GM06990 (cell line): ENCODE results near the gene ELAVL1.
"Not testable (repeated sequence)": the region's sequence is repeated elsewhere in the genome, so short reads cannot be mapped to it uniquely, and the experiment has no call there.

Experiments
- DNase-seq: peaks from one replicate; pipeline ENCODE4 v3.0.0-alpha.2; 2011; ENCODE audit not compliant: insufficient read length; ENCODE audit errors: extremely low read depth
- H3K27me3 ChIP-seq: replicated peaks from 2 replicates; pipeline ENCODE4 v1.6.0; 2011; ENCODE audit warnings: low read length; ENCODE audit not compliant: control insufficient read depth, insufficient read depth
- H3K36me3 ChIP-seq: 2 replicates; pipeline ENCODE4 v1.5.1; 2011; ENCODE audit warnings: low read length; ENCODE audit not compliant: control insufficient read depth, insufficient read depth
- H3K4me3 ChIP-seq: replicated peaks from 2 replicates; pipeline ENCODE4 v1.5.1; 2011; ENCODE audit warnings: low read depth, mild to moderate bottlenecking, control low read depth, low read length
- TF ChIP-seq, protein P1 (sequence below): IDR thresholded peaks from 2 replicates; pipeline ENCODE4 v1.5.1; 2011; ENCODE audit warnings: low read length, control low read depth, mild to moderate bottlenecking, inconsistent platforms; ENCODE audit not compliant: insufficient read depth, poor library complexity, severe bottlenecking

ELAVL1 gene

DNA sequence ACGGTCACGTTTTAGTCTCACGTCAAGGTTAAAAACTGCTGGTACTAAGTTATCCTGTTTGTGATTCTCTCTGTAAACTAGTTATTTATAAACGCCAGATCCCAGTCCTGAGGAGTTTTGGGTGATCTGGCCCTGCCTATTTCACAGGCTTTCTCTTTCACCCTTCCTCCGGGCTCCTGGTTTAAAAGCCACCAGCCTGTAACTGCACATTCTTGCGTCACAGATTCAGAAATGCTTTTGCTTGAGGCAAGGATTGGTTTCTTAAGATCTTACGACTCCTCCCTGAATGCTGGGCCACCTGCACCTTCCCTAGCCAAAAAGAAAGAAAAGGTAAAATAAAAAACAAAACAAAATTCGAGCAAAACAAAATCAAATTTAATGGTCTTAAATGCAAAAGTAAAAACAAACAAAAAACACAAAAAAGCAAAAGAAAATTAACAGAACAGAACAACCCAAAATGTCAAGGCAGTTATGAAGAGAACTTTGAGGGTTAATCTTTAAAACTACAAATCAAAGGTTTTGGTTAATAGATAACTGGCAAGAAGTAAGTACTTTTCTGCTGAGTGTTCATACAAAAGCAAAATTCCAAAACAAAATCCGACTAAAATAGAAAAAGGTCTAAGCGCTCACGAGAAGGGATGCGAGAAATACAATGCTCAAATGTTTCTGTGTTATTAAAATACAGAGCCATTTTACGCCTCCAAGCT, 43.4 kb downstream of the ELAVL1 start:
- DNase-seq = no peak
- Histone ChIP-seq H3K27me3 (no peaks in the 10 kb centered on the region), H3K4me3 (no peak overlapping the region), H3K36me3 (peaks cover 22% of the 10 kb centered on the region)
- TF ChIP-seq, protein P1, sequence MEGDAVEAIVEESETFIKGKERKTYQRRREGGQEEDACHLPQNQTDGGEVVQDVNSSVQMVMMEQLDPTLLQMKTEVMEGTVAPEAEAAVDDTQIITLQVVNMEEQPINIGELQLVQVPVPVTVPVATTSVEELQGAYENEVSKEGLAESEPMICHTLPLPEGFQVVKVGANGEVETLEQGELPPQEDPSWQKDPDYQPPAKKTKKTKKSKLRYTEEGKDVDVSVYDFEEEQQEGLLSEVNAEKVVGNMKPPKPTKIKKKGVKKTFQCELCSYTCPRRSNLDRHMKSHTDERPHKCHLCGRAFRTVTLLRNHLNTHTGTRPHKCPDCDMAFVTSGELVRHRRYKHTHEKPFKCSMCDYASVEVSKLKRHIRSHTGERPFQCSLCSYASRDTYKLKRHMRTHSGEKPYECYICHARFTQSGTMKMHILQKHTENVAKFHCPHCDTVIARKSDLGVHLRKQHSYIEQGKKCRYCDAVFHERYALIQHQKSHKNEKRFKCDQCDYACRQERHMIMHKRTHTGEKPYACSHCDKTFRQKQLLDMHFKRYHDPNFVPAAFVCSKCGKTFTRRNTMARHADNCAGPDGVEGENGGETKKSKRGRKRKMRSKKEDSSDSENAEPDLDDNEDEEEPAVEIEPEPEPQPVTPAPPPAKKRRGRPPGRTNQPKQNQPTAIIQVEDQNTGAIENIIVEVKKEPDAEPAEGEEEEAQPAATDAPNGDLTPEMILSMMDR = no peak

DNA sequence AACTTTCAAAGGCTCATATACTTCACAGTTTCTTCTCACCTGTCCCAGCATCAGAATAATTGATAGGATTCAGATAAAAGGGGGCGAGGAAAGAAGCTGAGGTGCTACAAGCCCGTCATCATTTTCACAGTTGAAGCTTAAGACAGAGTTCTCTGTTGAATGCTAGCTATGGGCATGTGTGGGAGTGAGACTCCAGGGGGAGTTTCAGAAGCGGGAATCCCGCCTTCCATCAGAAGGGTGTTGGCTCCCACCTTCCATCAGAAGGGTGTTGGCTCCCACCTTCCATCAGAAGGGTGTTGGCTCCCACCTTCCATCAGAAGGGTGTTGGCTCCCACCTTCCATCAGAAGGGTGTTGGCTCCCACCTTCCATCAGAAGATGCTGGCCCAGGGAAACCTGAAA, 44.4 kb downstream of the ELAVL1 start:
- H3K36me3 ChIP-seq = peaks cover 19% of the 10 kb centered on the region
- DNase-seq, H3K27me3 ChIP-seq, H3K4me3 ChIP-seq: not testable (repeated sequence)

DNA sequence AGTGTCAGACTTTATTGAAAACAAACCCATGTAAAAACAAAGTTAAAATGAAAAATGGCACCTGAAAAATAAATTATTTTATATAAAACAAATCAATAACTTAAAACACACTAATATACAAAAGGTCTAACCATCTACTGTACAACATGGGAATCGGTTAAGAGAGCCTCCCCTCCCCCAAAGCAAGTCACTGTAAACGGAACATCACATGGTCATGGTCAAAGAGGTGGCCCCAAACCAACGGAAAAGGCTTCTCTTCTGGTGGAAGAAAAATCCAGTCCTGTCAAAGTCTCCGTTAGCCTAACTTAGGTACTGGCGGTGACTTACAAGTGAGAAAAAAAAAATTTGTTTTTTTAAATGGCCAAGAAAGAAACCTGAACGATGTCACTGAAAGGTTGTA, 46.2 kb downstream of the ELAVL1 start:
- H3K36me3 ChIP-seq = peaks cover 15% of the 10 kb centered on the region

DNA sequence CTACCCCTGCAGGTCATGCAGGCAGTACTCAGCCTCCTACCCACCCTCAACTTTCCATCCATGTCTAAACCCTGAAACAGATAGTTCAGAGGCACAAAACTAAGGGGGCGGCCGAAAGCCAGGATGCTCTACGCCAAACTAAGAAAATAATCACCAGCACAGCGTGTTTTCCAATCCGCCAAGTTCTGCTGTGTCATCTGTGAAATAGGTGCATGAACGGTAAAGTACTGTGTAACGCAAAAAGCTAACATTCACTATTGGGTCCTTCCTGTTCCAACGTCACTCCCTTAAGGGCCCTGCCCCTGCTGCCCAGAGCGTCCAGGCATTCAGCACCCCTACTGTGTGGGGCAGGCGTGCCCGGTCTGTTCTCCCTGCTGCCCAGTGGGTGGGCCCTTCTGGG, 49.7 kb downstream of the ELAVL1 start:
- no peak overlapping the region for H3K4me3 ChIP-seq
- no peak for DNase-seq
- no peaks in the 10 kb centered on the region; the same call in 1 of the 2 replicates for H3K36me3 ChIP-seq
- no peaks in the 10 kb centered on the region for H3K27me3 ChIP-seq
- TF ChIP-seq, protein P1 = no peak

More for the DNA sequence above, 46.2 kb downstream of the ELAVL1 start:
- H3K4me3 ChIP-seq = no peak overlapping the region
- TF ChIP-seq, protein P1 = no peak
- H3K27me3 ChIP-seq = no peaks in the 10 kb centered on the region
- no peak for DNase-seq

DNA sequence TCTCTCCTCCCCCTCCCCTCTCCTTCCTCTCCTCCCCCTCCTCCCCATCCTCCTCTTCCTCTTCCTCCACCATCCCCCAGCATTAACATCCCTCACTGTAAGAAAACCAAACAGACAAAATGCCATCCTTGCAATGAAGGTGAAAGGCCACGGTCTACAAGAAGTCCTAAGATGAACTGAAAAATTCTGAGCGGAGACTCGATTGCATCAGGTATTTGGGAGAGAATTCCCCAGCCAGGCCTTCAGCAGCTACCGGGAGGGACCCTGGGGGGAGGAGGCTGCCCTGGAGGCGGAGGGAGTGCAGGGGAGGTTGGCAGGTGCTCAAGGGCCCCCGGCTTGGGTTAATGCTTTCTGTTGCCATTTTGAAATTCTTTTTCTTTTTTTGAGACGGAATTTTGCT, 51.9 kb downstream of the ELAVL1 start:
- H3K27me3 ChIP-seq = no peaks in the 10 kb centered on the region
- no peak overlapping the region for H3K4me3 ChIP-seq
- TF ChIP-seq, protein P1 = no peak
- no peak for DNase-seq
- H3K36me3 ChIP-seq = no peaks in the 10 kb centered on the region; the same call in 1 of the 2 replicates

DNA sequence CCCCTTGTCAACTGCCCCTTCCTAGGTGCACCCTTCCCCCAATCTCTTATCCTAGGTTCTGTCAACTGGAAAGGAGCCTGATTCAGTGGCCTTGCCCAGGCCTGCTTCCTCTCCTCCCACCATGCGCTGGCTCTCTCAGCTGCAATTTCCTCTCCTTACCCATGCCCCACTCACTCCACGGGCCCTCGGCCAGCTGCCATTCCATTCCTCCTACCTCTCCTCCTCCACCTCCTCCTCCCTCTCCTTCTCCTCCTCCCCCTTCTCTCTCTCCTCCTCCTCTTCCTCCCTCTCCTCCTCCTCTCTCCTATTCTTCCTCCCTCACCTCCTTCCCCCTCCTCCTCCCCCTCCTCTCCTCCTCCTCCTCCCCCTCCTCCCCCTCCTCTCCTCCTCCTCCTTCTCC, 52.4 kb downstream of the ELAVL1 start:
- no peak for DNase-seq
- TF ChIP-seq, protein P1 = no peak
- H3K4me3 ChIP-seq = no peak overlapping the region
- no peaks in the 10 kb centered on the region; the same call in 1 of the 2 replicates for H3K36me3 ChIP-seq
- H3K27me3 ChIP-seq = no peaks in the 10 kb centered on the region
